Thyroid gland (tissue), 4 donors: ENCODE results near the gene ATF5.

Experiments
- CTCF ChIP-seq, 6 experiments: fragments of 200-600 bp in 3 of 6; fragments of 450-650 bp in 3 of 6; sonication (generic) in 3 of 6; IDR thresholded peaks; one replicate each; pipeline ENCODE4 v1.5.1; 2016 to 2019; ENCODE audit warnings: antibody characterized with exemption in 6 of 6, mild to moderate bottlenecking in 2 of 6, inconsistent platforms in 1 of 6, moderate library complexity in 1 of 6
- POLR2A ChIP-seq, 2 donors: fragments of 450-650 bp; IDR thresholded peaks; one replicate each; pipeline ENCODE4 v1.6.1; 2017; ENCODE audit warnings: antibody characterized with exemption in 2 of 2, mild to moderate bottlenecking in 2 of 2, moderate library complexity in 1 of 2

GRCh38 chr19:49910179-49910578, 18.8 kb upstream of the ATF5 start:
- TF ChIP-seq CTCF (IDR thresholded peaks at IDR 0.05) = no peak
- no peak for TF ChIP-seq POLR2A (IDR thresholded peaks at IDR 0.05)
